GM19240 (cell line): ENCODE results near the gene KASH5.
"Not testable (repeated sequence)": the region's sequence is repeated elsewhere in the genome, so short reads cannot be mapped to it uniquely, and the experiment has no call there.

Experiments
- DNase-seq: peaks from one replicate; pipeline ENCODE4 v3.0.0; 2011; ENCODE audit warnings: low spot score; ENCODE audit not compliant: insufficient read length

The KASH5 gene

DNA sequence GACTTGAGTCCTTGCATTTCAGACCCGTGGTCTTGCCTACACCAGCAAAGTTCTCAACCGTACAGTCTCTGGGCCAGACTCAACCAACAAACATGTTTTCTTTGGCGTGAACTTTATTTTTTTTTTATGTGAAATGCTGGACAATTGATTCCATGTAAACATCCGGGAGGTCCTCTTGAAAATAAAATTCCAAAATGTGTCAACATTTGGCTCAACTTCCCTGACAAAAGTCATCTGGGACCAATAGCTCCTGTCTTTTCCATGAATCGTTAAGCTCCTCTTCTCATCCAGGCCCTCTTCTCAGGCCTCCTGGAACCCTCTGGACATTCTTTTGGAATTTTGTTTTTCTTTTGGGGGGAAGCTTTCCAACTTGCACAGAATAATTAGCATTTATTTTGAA lies 67.7 kb downstream of the KASH5 start:
- DNase-seq, result no peak

- no peak for DNase-seq
Measured at GRCh38 chr19:49456326-49456725, 68.3 kb downstream of the KASH5 start.

GRCh38 chr19:49458567-49458903 lies 70.5 kb downstream of the KASH5 start:
- DNase-seq, result no peak

- DNase-seq, result no peak
Measured at GRCh38 chr19:49459388-49459787, 71.3 kb downstream of the KASH5 start.

DNA sequence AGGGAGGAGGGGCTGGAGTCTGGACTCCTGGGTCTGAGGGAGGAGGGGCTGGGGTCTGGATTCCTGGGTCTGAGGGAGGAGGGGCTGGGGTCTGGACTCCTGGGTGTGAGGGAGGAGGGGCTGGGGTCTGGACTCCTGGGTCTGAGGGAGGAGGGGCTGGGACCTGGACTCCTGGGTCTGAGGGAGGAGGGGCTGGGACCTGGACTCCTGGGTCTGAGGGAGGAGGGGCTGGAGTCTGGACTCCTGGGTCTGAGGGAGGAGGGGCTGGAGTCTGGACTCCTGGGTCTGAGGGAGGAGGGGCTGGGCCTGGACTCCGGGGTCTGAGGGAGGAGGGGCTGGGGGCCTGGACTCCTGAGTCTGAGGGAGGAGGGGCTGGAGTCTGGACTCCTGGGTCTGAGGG lies 73.1 kb downstream of the KASH5 start:
- not testable (repeated sequence) for DNase-seq

GRCh38 chr19:49461656-49462055 lies 73.6 kb downstream of the KASH5 start:
- no peak for DNase-seq

GRCh38 chr19:49462492-49462891 lies 74.4 kb downstream of the KASH5 start:
- no peak for DNase-seq

GRCh38 chr19:49463960-49464740 lies 76.1 kb downstream of the KASH5 start:
- no peak for DNase-seq

DNA sequence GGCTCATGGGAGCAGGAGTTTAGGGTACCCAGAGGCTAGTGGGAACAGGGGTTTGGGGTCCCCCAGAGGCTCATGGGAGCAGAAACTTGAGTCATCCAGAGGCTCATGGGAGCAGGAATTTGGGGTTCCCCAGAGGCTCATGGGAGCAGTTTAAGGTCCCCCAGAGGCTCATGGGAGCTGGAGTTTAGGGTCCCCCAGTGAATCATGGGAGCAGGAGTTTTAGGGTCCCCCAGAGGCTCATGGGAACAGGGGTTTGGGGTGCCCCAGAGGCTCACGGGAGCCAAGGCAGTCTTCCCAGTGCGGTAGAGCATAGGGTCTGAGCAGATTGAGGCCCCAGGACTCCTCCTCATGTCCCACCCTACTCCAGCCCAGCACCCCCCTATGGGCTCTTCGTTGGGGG lies 77.3 kb downstream of the KASH5 start:
- DNase-seq, result no peak
